WTC11 (cell line): ENCODE results near the gene TWF2. TPM values are rescaled to one million over a fixed set of nuclear protein-coding genes. Genes with fewer than 3 reads are reported as not detected.
"Not testable (repeated sequence)": the region's sequence is repeated elsewhere in the genome, so short reads cannot be mapped to it uniquely, and the experiment has no call there.

Experiments used
- ATAC-seq: fragments of 200-7000 bp; cut with Tn5 transposase; 2 replicates; pipeline ENCODE4 v1.10.0; 2021; ENCODE audit warnings: mild to moderate bottlenecking, moderate library complexity
- CTCF ChIA-PET: fragments of 300-600 bp; sonication (Branson Sonifier 250); formaldehyde crosslinking; loops from one replicate; lab custom pipeline; 2021; ENCODE audit warnings: antibody characterized with exemption; lab: Charles Lee
- POLR2A ChIA-PET: fragments of 350-600 bp; sonication (Branson Sonifier 250); formaldehyde crosslinking; loops from one replicate; lab custom pipeline; 2021; ENCODE audit warnings: antibody characterized with exemption; lab: Charles Lee
- DNase-seq: peaks from one replicate; pipeline ENCODE4 v3.0.0; 2021; ENCODE audit warnings: low spot score
- H3K27ac Mint-ChIP-seq: 2 replicates; pipeline ENCODE4 v1.8.0; 2021; ENCODE audit warnings: mixed read lengths
- H3K27me3 Mint-ChIP-seq: 2 replicates; pipeline ENCODE4 v1.8.0; 2021; ENCODE audit warnings: low read depth, mild to moderate bottlenecking, moderate library complexity, mixed read lengths
- H3K36me3 Mint-ChIP-seq: 2 replicates; pipeline ENCODE4 v1.8.0; 2021; ENCODE audit warnings: mixed read lengths
- H3K4me1 Mint-ChIP-seq: 2 replicates; pipeline ENCODE4 v1.8.0; 2022; ENCODE audit warnings: mixed read lengths
- H3K4me3 Mint-ChIP-seq: 2 replicates; pipeline ENCODE4 v1.8.0; 2021; ENCODE audit warnings: mild to moderate bottlenecking, moderate library complexity, mixed read lengths
- H3K9me3 Mint-ChIP-seq: 2 replicates; pipeline ENCODE4 v1.8.0; 2021; ENCODE audit warnings: mixed read lengths
- CDX4 ChIP-seq: fragments of 250-450 bp; sonication (Bioruptor Pico); IDR thresholded peaks from 2 replicates; pipeline ENCODE4 v1.9.0; 2021; ENCODE audit warnings: moderate library complexity, mild to moderate bottlenecking, inconsistent platforms, borderline replicate concordance
- GABPB1 ChIP-seq: sonication (generic); formaldehyde crosslinking; IDR thresholded peaks from 2 replicates; pipeline ENCODE4 v1.8.1; 2023; ENCODE audit warnings: mild to moderate bottlenecking, missing genetic modification reagents
- GRHL2 ChIP-seq: fragments of 250-450 bp; sonication (Bioruptor Pico); IDR thresholded peaks from 2 replicates; pipeline ENCODE4 v1.8.0; 2022; ENCODE audit warnings: mild to moderate bottlenecking, moderate library complexity; ENCODE audit not compliant: insufficient replicate concordance, severe bottlenecking
- HMGXB4 ChIP-seq: sonication (generic); formaldehyde crosslinking; IDR thresholded peaks from 2 replicates; pipeline ENCODE4 v1.8.1; 2023; ENCODE audit warnings: mild to moderate bottlenecking, moderate library complexity, missing genetic modification reagents
- JUN ChIP-seq: sonication (generic); formaldehyde crosslinking; IDR thresholded peaks from 2 replicates; pipeline ENCODE4 v1.8.0; 2023; ENCODE audit warnings: mild to moderate bottlenecking, missing genetic modification reagents
- MXD4 ChIP-seq: fragments of 250-450 bp; sonication (Bioruptor Pico); IDR thresholded peaks from 2 replicates; pipeline ENCODE4 v1.8.0; 2021; ENCODE audit warnings: mild to moderate bottlenecking, moderate library complexity, borderline replicate concordance
- NFE2L1 ChIP-seq: sonication (generic); formaldehyde crosslinking; IDR thresholded peaks from 2 replicates; pipeline ENCODE4 v1.8.1; 2023; ENCODE audit warnings: missing genetic modification reagents
- NR1H2 ChIP-seq: sonication (generic); formaldehyde crosslinking; IDR thresholded peaks from 2 replicates; pipeline ENCODE4 v1.9.0; 2021; ENCODE audit warnings: mild to moderate bottlenecking, moderate library complexity, missing genetic modification reagents
- ZNF396 ChIP-seq: fragments of 250-450 bp; sonication (Bioruptor Pico); IDR thresholded peaks from 2 replicates; pipeline ENCODE4 v1.8.0; 2021; ENCODE audit warnings: mild to moderate bottlenecking, moderate library complexity, borderline replicate concordance
- total RNA-seq: library from RNA; stranded (reverse); gene quantifications from 3 replicates; pipeline ENCODE4 v1.2.3, GENCODE V29; 2021
- TF ChIP-seq, protein P1 (sequence below): sonication (generic); formaldehyde crosslinking; IDR thresholded peaks from 2 replicates; pipeline ENCODE4 v1.8.1; 2023; ENCODE audit warnings: mild to moderate bottlenecking, missing genetic modification reagents, moderate library complexity
- TF ChIP-seq, protein P2 (sequence below): sonication (generic); formaldehyde crosslinking; IDR thresholded peaks from 2 replicates; pipeline ENCODE4 v1.8.1; 2022; ENCODE audit warnings: mild to moderate bottlenecking, missing genetic modification reagents, moderate library complexity, borderline replicate concordance
- TF ChIP-seq, protein P3 (sequence below): sonication (generic); formaldehyde crosslinking; IDR thresholded peaks from 2 replicates; pipeline ENCODE4 v1.8.0; 2023; ENCODE audit warnings: missing genetic modification reagents

The TWF2 gene
- total RNA-seq, 1 experiment from 2014 or later, result 71.1 TPM

DNA sequence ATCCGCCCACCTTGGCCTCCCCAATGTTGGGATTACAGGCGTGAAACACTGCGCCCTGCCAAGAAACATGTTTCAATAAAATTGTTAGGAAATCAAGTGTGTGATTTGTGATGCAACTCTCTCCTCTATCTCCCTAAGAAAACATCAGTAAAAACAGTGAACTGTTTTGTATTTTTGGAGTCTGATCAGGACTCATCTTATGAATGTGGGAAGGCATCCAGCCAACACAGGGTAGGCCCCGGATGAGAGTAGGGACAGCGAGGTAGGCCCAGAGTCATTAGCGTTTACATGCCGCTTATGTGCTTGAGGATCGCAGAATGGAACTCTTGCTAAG lies 47.8 kb upstream of the TWF2 start:
- POLR2A ChIA-PET, result interaction anchor here (2.7 kb wide), 1 partner anchor 9 kb away, joined by 26 read pairs; the partner anchor contains the start of gene WDR82
- H3K4me1 Mint-ChIP-seq, result peaks cover 5% of the 10 kb centered on the region
- no peaks in the 10 kb centered on the region for H3K27me3 Mint-ChIP-seq
- H3K4me3 Mint-ChIP-seq, result peak overlapping the region; percentile 88
- CTCF ChIA-PET, result interaction anchor here (1.3 to 2.7 kb wide), 2 partner anchors 66 to 98 kb away, joined by 8 to 20 read pairs; no protein-coding TSS in a partner anchor
- H3K27ac Mint-ChIP-seq, result peak overlapping the region; percentile 100
- no peak for TF ChIP-seq NR1H2
- no peak for TF ChIP-seq CDX4 (CRISPR knock-in tag)
- TF ChIP-seq, protein P1, sequence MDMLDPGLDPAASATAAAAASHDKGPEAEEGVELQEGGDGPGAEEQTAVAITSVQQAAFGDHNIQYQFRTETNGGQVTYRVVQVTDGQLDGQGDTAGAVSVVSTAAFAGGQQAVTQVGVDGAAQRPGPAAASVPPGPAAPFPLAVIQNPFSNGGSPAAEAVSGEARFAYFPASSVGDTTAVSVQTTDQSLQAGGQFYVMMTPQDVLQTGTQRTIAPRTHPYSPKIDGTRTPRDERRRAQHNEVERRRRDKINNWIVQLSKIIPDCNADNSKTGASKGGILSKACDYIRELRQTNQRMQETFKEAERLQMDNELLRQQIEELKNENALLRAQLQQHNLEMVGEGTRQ (CRISPR knock-in tag), result no peak
- TF ChIP-seq, protein P2, sequence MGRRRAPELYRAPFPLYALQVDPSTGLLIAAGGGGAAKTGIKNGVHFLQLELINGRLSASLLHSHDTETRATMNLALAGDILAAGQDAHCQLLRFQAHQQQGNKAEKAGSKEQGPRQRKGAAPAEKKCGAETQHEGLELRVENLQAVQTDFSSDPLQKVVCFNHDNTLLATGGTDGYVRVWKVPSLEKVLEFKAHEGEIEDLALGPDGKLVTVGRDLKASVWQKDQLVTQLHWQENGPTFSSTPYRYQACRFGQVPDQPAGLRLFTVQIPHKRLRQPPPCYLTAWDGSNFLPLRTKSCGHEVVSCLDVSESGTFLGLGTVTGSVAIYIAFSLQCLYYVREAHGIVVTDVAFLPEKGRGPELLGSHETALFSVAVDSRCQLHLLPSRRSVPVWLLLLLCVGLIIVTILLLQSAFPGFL (CRISPR knock-in tag), result no peak
- no peak for TF ChIP-seq GRHL2 (CRISPR knock-in tag)
- TF ChIP-seq ZNF396 (CRISPR knock-in tag), result no peak
- no peak for TF ChIP-seq JUN (CRISPR knock-in tag)
- peak; percentile 25; the same call in 1 of the 2 replicates for TF ChIP-seq GABPB1 (CRISPR knock-in tag)
- TF ChIP-seq, all 79 proteins: peak for 1
- DNase-seq (peak; percentile 7), ATAC-seq (no peak)
- no peaks in the 10 kb centered on the region for H3K36me3 Mint-ChIP-seq
- no peaks in the 10 kb centered on the region for H3K9me3 Mint-ChIP-seq

- not testable (repeated sequence) for H3K27me3 Mint-ChIP-seq, ATAC-seq, H3K27ac Mint-ChIP-seq, H3K36me3 Mint-ChIP-seq, H3K9me3 Mint-ChIP-seq, H3K4me3 Mint-ChIP-seq
- CTCF ChIA-PET, result interaction anchor here (0.8 kb wide), 1 partner anchor 101 kb away, joined by 3 read pairs; no protein-coding TSS in a partner anchor
- DNase-seq, result peak; percentile 6
- H3K4me1 Mint-ChIP-seq, result peaks cover 12% of the 10 kb centered on the region
- POLR2A ChIA-PET, result interaction anchor here (0.6 kb wide), 2 partner anchors 48 to 247 kb away, joined by 3 read pairs; no protein-coding TSS in a partner anchor
Observed at GRCh38 chr3:52284051-52284450, 45.1 kb upstream of the TWF2 start.

DNA sequence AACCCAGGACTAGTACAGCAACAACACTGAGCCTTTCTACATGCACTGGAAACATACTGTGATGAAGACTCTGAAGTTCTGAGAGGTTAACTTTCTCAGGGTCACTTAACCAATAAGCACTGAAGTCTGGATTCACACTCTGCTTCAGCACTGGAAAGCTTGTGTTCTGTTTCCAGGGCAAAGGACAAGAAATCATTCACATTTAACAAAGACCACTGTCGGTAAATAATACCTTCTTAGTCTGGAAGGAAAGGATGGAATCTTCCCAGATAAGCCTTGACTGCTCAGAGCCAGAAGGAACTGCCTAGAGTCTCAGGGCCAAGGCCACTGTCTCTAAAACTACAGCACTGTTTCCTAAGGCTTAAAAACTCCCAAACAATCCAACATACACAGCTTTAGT lies 44.3 kb upstream of the TWF2 start:
- Mint-ChIP-seq H3K9me3 (no peaks in the 10 kb centered on the region), H3K36me3 (no peaks in the 10 kb centered on the region), H3K4me3 (no peak overlapping the region), H3K4me1 (peaks cover 15% of the 10 kb centered on the region), H3K27me3 (no peaks in the 10 kb centered on the region), H3K27ac (no peak overlapping the region)
- no peak for ATAC-seq
- CTCF ChIA-PET, result interaction anchor here (0.8 kb wide), 1 partner anchor 102 kb away, joined by 3 read pairs; no protein-coding TSS in a partner anchor
- no peak for TF ChIP-seq HMGXB4
- TF ChIP-seq, protein P3, sequence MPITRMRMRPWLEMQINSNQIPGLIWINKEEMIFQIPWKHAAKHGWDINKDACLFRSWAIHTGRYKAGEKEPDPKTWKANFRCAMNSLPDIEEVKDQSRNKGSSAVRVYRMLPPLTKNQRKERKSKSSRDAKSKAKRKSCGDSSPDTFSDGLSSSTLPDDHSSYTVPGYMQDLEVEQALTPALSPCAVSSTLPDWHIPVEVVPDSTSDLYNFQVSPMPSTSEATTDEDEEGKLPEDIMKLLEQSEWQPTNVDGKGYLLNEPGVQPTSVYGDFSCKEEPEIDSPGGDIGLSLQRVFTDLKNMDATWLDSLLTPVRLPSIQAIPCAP (CRISPR knock-in tag), result no peak
- TF ChIP-seq NFE2L1 (CRISPR knock-in tag), result no peak
- no peak for TF ChIP-seq MXD4 (CRISPR knock-in tag)
- DNase-seq, result no peak
- POLR2A ChIA-PET, result interaction anchor here (0.6 kb wide), 2 partner anchors 48 to 247 kb away, joined by 3 read pairs; no protein-coding TSS in a partner anchor
